Ovary (tissue), 3 donors: ENCODE measurements around the gene CSNK1G2.

Experiments used
- EP300 ChIP-seq: sonication (generic); formaldehyde crosslinking; IDR thresholded peaks from one replicate; pipeline ENCODE4 v1.6.1; 2017; ENCODE audit warnings: antibody characterized with exemption
- POLR2A ChIP-seq: fragments of 450-650 bp; IDR thresholded peaks from one replicate; pipeline ENCODE4 v1.6.1; 2017; ENCODE audit warnings: antibody characterized with exemption, mild to moderate bottlenecking, moderate library complexity
- TF ChIP-seq, protein P1 (sequence below), 3 donors: fragments of 450-650 bp in 2 of 3; fragments of 200-600 bp in 1 of 3; IDR thresholded peaks; one replicate each; pipeline versions ENCODE4 v1.5.1 to v1.8.0; 2016 to 2022; ENCODE audit warnings: antibody characterized with exemption in 3 of 3, mild to moderate bottlenecking in 1 of 3
- donor health status: DM: no; HTN: no; CAD: no.

DNA sequence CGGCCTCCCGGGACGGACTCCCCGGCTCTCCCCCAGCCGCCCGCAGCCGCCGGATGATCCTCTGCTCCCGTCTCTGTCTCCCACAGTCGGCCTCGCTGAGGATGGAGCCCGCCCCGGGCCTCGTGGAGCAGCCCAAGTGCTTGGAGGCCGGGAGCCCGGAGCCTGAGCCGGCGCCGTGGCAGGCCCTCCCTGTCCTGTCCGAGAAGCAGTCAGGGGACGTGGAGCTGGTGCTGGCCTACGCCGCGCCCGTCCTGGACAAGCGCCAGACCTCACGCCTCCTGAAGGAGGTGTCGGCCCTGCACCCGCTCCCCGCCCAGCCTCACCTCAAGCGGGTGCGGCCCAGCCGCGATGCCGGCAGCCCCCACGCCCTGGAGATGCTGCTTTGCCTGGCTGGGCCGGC lies 29.0 kb upstream of the CSNK1G2 start:
- TF ChIP-seq, protein P1, sequence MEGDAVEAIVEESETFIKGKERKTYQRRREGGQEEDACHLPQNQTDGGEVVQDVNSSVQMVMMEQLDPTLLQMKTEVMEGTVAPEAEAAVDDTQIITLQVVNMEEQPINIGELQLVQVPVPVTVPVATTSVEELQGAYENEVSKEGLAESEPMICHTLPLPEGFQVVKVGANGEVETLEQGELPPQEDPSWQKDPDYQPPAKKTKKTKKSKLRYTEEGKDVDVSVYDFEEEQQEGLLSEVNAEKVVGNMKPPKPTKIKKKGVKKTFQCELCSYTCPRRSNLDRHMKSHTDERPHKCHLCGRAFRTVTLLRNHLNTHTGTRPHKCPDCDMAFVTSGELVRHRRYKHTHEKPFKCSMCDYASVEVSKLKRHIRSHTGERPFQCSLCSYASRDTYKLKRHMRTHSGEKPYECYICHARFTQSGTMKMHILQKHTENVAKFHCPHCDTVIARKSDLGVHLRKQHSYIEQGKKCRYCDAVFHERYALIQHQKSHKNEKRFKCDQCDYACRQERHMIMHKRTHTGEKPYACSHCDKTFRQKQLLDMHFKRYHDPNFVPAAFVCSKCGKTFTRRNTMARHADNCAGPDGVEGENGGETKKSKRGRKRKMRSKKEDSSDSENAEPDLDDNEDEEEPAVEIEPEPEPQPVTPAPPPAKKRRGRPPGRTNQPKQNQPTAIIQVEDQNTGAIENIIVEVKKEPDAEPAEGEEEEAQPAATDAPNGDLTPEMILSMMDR (IDR thresholded peaks at IDR 0.05): no peak
- TF ChIP-seq POLR2A: no peak
- TF ChIP-seq EP300: no peak
